ENCODE data around the gene DPP4.

Gene DPP4

DNA sequence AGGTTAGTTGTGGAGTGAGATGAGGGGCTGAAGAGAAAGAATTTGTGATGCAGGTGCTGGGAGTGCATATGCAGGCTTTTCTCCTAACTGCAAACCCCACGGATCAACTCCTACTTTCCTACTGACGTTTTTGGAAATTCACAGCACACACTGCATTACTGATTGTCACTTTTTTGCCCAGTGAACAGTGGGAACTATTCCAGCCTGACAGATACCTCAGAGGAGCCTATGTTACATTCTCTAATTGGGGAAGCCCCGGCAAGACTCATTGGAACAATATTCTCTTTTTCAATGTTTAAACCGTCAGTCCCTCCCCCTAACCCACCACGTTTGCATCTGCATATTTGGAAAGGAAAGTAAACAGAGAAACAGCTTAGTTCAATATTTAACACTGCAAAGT, 126.2 kb downstream of the DPP4 start:
- DNase-seq: no peak

DNA sequence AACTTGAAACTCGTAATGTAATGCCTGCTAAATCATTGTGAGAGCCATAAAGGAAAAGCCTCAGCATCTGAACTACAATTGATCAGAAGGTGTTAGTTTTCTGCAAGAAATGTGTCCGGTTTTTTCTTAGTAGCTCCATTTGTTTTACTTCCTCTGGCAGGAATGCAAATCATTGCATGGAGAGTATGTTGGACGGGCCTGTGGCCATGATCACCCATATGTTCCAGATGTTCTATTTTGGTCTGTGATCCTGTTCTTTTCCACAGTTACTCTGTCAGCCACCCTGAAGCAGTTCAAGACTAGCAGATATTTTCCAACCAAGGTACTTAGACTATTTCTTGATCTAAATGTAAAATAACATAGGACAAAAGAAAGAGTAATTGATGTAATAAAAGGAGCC, 126.6 kb downstream of the DPP4 start:
- DNase-seq: no peak

DNA sequence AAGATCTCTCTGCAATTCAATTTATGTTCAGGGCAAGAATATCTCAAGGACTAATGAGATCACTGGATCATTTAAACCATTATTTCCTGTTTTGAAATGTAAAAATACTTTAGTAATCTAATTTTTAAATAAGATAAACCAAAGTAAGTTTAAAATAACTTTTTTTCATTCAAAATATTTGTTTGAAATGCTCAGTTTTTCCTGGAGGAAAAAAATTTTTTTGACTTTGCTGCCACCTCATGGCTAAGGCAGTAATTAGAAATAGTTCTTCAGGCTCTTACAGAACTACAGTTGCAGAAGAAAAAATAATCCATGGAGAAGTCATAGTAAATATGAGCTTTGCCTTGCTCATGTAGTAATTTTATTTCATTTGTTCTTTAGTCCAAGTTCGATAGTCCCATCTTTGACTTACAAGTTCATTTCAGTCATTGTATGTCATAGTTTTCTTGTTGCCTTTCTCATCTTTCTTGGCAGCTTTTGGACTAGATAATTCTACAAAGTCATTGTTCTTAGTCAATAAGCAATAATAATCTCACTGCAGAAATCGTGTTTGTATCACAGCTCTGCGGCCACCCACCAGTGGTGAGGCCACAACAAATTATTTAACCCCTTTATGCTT, 127.4 kb downstream of the DPP4 start:
- DNase-seq: no peak

- no peak for DNase-seq
These were observed 131.0 kb downstream of the DPP4 start for GRCh38 chr2:161943011-161943410.
